Activated CD4-positive, alpha-beta T cell treated with anti-CD3 and anti-CD28 coated beads for 4 hours (primary cell): ENCODE measurements around the gene GTPBP8.

Experiments used
- DNase-seq, 2 donors: peaks; one replicate each; pipeline ENCODE4 v3.0.0-alpha.2; 2020

The GTPBP8 gene

DNA sequence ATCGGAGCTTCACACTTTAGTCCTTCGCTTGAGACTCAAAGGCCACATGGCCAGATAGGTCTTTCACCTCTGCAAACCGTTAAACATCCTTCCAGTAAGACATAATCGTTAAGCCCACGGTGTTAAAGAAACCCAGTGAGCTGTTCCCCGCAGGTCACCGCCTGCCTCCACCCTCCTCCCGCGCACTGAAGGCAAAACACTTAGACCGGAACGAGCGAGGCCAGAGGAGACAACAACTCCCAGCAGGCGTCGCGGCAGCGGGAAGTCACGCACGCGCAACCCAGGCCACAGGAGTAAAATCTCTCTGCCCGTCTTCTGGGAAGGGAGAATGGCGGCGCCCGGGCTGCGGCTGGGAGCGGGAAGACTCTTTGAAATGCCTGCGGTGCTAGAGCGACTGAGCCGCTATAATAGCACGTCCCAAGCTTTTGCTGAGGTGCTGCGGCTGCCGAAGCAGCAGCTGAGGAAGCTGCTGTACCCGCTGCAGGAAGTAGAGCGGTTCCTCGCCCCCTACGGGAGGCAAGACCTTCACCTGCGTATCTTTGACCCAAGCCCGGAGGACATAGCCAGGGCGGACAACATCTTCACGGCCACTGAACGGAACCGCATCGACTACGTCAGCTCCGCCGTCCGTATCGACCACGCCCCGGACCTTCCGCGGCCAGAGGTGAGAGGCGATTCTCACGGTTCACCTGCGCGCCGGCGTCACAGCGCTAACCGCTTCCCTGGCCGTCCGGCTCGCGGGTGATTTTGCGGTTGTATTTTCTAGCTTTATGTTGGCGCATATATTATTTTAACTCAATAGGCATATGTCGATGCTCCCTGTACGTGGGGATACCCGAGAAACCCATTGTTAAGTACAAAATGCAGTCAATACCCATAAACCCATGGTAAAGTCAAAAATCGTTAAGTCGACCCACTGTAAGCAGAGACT lies at the start of gene GTPBP8:
GTPBP8 (plus strand) TSS at position 313 of the 931 bp plus-strand sequence; CDS start at position 329, 16 bp downstream.
- peak; percentile 80 to 83 for DNase-seq

DNA sequence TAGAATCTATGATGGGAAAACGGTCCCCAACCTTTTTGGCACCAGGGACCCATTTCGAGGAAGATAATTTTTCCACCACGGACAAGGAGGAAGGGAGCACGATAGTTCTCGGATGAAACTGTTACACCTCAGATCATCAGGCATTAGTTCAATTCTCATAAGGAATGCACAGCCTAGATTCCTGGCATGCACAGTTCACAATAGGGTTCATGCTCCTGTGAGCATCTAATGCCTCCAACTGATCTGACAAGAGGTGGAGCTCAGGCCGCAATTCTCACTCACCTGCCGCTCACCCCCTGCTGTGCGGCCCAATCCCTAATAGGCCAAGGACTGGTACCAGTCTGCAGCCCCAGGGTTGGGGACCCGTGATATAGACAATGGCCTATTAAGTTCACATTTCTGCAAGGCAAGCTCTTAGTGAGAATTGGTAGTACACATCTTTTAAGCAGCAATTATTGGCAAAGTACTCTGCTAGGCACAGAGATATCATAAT lies 42.4 kb upstream of the GTPBP8 start:
- DNase-seq, result no peak

DNA sequence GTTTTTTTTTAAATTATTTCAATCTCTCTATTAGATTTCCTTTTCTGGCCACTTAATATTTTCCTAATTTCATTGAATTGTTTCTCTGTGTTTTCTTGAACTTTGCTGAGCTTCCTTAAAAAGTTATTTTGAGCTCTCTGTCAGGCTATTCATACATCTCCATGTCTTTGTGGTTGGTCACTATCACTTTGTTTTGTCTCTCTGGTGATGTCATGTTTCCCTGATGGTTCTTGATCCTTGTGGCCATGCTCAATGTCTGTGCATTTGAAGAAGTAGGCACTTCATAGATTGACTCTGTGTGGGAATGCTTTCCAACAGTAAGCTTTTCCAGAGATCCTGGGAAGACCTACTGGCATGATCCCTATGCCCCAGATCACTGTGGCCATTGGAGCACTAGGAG lies 34.4 kb upstream of the GTPBP8 start:
- DNase-seq, result no peak

DNA sequence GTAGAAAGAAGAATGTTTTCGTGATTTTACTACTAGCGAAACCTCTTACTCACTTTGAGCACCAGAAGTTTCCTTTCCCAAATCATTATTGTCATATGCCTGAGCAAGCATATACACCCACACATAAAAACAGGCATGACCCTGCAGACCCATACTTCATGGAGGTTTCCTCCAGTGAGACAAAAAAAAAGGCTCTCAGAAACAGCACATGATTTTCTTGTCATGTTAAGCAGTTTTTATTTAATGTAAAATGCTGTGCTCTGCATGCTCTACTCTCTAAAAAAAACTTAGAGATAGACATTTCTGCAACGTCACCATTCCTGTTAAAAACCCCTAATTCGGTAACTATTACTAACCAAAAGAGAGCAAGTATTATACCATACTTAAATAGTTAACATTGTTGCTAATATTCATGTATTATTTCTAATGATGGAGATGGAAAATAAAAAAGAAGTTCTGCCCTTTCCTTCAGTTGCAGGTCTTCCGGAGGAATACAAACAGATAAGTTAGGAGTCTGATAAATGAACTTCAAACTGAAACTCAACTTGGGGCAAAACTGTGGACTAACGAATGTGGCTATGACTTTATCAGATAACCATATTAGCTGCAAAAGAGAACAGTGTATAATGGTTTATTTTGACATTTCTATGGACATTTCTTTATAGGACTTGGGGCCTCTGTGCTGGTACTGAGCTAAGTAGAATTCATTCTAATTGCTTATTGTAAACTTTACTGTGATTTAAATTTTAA lies 31.8 kb upstream of the GTPBP8 start:
- DNase-seq, result no peak

DNA sequence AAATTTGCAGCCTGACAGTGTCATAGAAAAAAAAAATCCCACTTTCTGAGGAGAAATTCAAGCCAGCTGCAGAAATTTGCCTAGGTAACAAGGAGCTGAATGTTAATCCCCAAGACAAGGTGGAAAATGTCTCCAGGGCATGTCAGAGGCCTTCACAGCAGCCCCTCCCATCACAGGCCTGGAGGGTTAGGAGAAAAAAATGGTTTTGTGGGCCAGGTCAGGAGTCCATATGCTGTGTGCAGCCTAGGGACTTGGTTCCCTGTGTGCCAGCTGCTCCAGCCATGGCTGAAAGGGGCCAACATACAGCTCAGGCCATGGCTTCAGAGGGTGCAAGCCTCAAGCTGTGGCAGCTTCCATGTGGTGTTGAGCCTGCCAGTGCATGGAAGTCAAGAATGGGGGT lies 27.1 kb upstream of the GTPBP8 start:
- DNase-seq, result no peak

DNA sequence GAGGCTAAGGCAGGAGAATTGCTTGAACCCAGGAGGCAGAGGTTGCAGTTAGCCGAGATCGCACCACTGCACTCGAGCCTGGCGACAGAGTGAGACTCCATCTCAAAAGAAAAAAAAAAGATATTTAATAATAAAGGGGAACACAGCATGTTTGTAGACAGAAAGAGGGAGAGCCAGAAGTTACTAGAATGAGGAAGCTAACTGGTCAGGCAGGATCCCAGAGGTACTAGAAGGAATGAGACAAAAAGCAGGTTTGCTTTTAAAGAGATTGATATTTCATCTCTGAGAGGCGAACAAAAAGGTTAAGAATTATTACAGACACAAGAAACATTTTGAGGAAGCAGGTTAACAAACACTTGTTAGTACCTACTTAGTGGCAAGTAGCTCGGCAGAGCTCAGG lies 25.1 kb upstream of the GTPBP8 start:
- no peak for DNase-seq

DNA sequence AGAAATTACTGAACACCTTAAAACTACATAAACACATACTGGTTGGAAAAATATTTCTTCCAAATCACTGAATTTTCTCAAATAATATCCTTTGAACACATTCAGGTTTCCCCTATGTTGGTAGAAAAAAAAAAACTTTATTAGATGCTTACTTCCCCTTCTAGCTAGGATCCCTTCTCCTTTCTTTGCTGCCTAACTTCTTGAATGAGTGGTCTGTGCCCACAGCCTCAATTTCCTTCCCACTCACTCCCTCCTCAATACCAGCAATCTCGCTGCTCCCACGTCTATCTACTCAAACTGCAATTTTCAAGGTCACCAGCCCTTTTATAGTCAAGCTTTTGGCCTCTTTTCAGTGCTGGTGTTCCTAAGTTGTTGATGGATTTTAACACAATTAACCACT lies 24.2 kb upstream of the GTPBP8 start:
- no peak for DNase-seq

DNA sequence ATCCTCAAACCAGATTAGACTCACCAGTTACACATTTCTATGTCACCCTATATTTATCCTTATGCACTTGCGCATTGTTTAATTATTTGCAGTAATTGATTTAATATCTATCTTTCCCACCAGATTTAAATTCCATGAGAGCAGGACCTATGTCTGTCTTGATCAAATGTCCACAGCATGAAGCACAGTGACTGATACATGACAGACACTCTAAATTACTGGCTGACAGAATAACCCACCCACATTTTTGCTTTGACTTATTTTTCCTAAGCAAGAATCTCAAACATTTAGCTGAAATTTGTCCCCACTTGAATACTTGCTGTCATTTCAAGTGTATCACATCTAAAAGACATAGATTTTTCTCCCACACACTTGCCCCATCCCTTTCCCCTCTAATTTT lies 23.4 kb upstream of the GTPBP8 start:
- no peak for DNase-seq

DNA sequence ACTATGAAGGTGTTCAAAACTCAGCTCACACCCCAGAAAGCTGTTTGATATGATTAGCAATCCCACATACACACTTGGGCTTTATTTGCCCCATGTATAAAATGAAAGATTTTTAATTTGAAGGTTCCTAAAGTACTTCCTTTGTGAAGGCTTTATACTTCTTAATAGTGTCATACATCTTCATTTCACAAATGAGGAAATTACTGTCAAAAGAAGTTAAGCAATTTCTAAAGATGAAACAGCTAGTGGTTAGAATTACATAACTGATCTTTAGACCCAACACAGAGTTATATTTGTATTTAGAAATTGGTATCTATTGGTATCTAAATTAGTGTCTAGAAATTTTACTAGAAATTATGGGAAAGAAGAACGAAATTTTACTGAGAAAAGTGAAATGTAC lies 23.0 kb upstream of the GTPBP8 start:
- DNase-seq, result no peak

DNA sequence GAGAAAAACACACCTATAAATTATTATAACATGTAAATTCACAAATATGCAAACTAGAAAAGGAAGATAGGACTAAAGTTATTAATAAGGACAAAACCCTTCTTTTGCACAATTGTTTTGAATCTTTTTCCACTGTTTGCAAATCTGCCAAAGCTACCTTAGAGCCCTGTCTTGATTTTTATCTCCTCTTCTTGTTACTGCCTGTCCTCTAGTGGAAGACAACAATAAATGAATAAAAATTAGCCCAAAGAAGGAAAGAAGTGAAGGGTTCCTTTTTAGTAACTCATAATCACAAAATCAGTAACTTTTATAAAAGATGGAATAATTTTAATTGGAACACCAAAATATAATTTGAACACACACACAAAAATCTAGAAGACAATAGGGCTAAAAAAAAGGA lies 18.6 kb upstream of the GTPBP8 start:
- no peak for DNase-seq

DNA sequence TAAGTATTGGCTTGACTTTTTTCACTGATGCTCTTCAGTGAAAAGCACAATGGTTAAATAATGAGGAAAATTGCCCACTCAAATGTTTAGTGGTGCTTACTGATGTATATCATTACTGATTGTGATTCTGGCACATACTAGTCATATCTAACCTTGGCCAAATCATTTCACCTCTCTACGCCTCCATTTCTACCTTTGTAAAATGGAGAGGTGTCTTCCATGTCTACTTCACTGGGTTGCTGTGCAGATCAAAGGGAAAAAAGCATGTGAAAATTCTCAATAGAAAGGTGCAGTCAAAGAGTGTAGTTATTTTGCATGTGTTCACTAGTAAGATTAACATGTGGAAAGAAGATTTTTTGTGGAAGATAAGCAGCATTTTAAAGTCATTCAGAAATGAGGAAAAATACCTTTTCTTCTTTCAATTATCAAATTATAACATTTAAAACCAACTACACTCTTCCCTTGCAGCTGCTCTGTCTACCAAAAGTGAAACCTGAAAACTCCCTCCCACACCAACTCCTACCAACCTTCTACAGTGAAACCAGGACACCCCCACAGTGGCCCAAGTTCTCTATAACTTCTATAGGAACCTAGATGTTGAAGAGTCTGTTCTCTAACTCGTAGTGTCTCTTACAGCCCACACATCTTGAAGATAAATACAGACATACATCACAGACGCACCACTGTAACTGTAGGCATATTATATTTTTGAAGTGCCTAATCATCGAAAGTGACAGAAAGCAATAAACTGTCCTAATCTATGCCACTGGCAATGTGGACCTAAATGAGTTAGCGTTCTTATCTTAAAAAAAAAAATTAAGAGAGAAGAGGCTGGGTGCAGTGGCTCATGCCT lies 17.2 kb upstream of the GTPBP8 start:
- DNase-seq, result peak; percentile 61 to 68

DNA sequence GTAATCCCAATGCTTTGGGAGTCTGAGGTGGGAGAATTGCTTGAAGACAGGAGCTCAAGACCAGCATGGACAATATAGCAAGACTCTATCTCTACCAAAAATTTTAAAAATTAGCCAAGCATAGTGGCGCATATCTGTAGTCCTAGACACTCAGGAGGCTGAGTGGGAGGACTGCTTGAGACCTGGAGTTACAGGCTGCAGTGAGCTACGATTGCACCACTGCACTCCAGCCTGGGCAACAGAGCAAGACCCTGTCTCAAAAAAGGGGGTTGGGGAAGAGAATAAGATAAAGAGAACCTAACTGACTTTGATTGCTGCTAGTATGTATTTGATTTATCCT lies 16.6 kb upstream of the GTPBP8 start:
- no peak for DNase-seq

DNA sequence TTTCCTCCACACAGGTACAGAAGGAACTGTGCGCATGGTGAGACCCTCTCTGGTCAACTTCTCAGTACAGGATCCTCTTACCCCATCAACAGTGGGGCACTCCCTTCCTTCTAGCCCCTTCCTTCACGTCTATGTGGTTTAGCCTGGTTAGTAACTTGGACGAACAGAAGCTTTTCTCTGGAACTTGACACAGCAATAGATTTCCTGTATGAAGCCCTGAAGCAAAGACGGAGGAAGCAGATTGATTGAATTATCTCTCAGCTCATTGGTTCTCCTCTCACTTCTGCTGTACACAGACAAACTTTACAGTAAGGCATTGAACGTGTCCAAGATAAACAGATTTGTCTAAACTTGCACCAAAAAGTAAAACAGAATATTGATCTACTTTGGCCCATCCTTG lies 15.9 kb upstream of the GTPBP8 start, which contains the start of gene CD200R1:
CD200R1 (minus strand) TSS at position 210 of the 400 bp plus-strand sequence. CDS start 246 bp downstream, outside the sequence.
- no peak for DNase-seq

DNA sequence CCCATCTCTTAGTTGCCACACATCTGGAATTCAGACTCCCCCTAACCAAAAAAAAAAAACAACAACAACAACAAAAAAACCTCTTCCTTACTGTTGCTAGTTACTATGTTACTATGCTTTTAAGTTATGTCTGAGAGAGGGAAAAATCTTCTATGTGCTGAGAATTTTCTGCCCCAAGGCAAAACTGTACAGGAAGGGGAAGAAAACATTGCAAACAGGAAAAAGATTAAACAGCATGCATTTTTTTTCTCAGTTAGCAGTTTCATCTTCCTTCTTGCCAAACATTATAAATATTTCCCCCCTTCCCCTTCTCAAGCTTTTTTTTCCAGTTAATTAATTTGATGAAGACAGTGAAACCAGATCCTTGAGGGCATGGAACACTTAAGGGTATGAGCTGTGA lies 14.8 kb upstream of the GTPBP8 start:
- DNase-seq, result no peak

DNA sequence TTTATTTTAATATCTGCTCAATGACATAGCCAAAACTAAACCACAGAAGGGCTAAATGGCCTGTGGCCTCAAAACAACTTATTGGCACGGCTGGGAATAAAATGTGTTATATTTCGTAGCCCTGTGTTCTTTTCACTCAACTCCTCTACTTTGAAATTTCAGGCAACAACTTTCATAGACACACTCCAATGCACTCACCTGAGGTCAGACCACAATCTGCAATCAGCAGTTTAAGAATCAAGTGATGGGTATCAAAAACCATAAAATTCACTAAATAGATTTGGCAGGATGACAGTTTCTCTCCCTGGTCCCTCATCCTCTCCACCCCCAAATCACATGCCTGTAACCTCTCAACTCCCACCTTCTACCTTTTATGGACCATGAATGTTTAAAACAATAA lies 13.8 kb upstream of the GTPBP8 start:
- no peak for DNase-seq

DNA sequence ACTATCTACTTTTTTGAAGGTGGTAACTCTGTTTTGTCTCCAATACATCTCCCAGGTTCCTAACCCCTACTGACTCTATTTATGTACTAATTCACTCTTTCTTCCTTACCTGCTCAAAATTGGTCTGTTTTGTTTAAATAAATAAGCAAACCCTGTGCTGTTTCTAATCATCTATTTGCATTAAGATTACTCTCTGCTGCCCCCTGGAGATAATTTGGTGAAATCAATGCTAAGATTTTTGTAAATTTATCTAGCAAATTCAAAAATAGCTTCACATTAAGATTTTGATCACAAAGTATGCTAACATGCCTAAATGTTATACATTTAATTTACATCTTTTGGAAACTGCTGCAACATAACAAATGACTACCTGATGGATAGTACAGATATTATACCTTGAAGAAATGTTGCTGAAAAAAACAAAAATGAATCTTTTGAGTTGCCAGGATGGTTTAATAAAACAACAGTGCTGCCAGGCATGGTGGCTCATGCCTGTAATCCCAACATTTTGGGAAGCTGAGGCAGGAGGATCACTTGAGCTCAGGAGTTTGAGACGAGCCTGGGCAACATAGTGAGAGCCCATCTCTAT lies 11.4 kb upstream of the GTPBP8 start:
- peak in 1 of 2 donors; percentile 46 for DNase-seq

DNA sequence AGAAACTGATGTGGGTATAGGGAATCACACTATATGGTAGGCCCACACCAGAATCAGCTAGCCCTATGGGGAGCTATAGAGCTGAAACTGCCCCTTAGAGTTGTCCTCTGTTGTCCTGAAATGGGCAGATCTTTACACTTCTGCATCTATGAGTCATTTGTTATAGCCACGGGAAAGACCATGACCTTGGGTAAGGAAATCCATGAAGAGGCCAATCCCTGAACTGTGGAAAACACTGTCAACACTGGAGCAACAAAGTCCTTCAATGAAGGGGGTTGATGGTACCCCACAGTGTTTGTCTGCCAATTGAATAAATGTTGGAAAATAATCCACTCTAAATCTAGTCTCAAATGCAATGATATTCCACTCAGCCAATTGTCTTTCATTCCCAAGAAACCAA lies 10.7 kb upstream of the GTPBP8 start:
- DNase-seq, result no peak

DNA sequence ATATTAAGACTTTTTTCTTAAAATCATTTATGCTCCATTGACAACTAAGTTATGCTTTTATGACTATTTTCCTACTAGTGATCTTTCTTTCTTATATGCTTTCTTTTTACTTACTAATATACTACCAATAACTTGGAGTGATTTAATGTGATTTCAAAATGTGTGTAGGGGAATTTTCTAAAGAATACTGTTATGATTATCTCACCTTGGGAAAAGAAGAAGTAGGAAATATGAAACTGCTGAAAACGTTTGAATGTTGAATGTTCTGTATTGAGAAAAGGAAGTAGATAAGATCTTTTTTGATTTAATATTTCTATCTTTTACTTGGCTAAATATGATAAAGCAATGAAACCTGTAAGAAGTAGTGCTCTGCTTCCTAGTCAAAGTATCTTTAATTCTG lies 8.1 kb upstream of the GTPBP8 start:
- no peak for DNase-seq

DNA sequence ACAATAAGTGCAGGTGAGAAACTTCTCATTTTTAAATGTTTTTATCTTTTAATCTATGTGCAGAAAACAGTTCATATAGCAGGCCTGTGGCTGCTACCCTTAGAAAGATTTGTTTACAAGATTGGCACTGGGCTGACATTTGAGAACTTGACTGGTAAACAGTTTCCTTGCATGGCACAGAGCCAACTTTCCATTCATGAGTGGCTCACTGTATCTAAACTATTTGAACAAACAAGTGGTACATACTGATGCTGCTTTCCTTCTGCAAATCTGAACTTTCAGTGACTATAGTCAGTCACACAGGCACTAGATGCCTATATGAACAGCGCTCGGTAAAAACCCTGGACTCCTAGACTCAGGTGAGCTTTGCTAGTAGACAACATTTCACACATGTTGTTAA lies 6.3 kb upstream of the GTPBP8 start:
- peak; percentile 61 to 65 for DNase-seq

DNA sequence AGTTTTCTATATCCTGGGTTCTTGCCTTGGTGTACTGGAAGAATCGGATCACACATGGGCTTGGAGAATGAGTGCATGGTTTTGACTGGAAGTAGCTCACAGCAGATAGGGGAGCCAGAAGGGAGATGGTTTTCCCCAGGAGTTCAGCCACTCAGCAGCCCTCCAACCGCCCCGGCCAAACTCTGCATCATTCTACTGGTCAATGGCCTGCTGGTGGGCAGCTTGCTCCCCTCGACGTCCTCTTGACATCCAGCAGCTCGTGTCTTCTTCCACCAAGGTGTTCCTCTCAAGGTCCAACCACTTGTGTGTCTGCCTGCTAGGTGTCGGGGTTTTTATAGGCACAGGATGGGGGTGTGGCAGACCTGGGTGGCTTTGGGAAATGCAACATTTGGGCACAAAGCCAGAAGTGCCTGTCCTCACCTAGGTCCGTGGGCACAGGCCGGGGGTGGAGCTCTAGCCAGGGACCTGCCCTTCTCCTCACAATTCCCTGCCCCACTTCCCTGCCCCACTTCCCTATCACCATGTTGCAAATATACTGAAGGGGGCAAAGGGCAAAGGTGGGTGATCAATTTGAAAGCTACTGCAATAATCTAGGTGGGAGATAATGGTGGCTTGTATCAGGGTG lies 3.0 kb upstream of the GTPBP8 start:
- no peak for DNase-seq

DNA sequence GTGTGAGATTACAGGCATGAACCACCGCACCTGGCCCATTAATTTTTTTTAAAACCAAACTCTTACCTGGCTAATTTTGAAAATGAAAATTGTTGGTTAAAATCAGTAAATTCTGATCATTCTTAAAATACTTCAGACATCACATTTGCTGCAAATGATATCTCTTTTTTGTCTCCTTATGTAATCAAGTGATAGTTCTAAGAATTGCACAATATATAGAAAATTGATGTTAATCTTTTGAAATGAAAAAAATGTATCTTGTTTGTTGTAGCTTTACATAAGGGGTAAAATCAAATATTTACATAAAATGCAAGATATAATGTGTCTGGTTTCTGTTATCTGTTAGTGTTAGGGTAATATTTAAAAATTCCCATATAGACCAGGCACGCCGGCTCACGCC lies 5.0 kb downstream of the GTPBP8 start:
- no peak for DNase-seq

DNA sequence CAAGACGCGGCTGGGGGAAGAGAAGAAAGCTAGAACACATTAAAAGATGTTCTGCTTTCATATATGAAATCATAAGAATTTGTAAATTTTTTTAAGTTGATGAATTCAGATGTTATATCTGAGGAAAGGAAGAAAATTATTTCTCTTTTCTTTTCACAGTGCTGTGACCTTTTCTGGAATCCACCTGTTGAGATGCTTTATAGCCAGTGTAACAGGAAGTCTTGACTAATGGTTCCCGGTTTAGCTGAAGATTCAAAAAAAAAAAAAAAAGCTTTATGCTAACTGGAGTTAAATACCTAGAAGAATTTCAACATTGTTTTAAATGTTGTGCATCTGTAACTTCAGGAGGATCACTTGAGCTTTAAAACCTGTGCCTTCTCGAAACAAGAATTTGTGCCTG lies 9.9 kb downstream of the GTPBP8 start:
- no peak for DNase-seq
